K562 (cell line): ENCODE data around the gene ERGIC1. TPM values are rescaled to one million over a fixed set of nuclear protein-coding genes. Genes with fewer than 3 reads are reported as not detected.

Experiments used
- ATAC-seq: fragments of 200-7000 bp; cut with Tn5 transposase; 3 replicates; pipeline ENCODE4 v1.9.1; 2020; ENCODE audit warnings: moderate library complexity
- BruUV-seq: library from RNA; stranded (reverse); fragments of 400-500 nt; replicated peaks from 2 replicates; lab custom pipeline; 2021; lab: Mats Ljungman, UMichigan
- CTCF ChIA-PET: fragments of 300-600 bp; formaldehyde crosslinking; extraction: SDS; loops from one replicate; lab custom pipeline; 2021; ENCODE audit warnings: low intra/inter-chr PET ratio; lab: Yijun Ruan, JAX
- POLR2A ChIA-PET: fragments of 300-600, 350-650 bp; sonication (Branson Sonifier 250); formaldehyde crosslinking; extraction: SDS; loops from one replicate; lab custom pipeline; 2021; ENCODE audit warnings: antibody characterized with exemption, inconsistent platforms; lab: Yijun Ruan, JAX
- DNase-seq, 4 experiments: peaks; one replicate each; pipeline versions ENCODE4 v3.0.0 to v3.0.0-alpha.2; 2011 to 2018; ENCODE audit warnings: low spot score in 3 of 4, mixed read lengths in 3 of 4; ENCODE audit errors: extremely low read depth in 1 of 4
- FAIRE-seq: peaks from 2 replicates; lab custom pipeline; 2011; peaks lifted over from hg19 to GRCh38; lab: Jason Lieb, UNC
- H2AFZ ChIP-seq: 2 replicates; pipeline ENCODE4 v1.6.0; 2011; ENCODE audit warnings: low read depth, low read length, control low read depth, inconsistent platforms
- H3K27ac ChIP-seq: fragments of 200-600 bp; 3 replicates; pipeline ENCODE4 v1.8.0; 2011; ENCODE audit warnings: low read depth, mild to moderate bottlenecking, control low read depth, inconsistent platforms, low read length, moderate library complexity, mixed read lengths; ENCODE audit errors: extremely low read depth
- H3K27me3 ChIP-seq, 2 experiments: fragments of 300-600 bp in 1 of 2; 2 replicates in 1 of 2; 3 replicates in 1 of 2; pipeline versions ENCODE4 v1.6.0 to v1.8.0; 2011; ENCODE audit warnings: inconsistent platforms in 2 of 2, low read length in 2 of 2, mild to moderate bottlenecking in 1 of 2, mixed read lengths in 1 of 2, moderate library complexity in 1 of 2; ENCODE audit not compliant: control insufficient read depth in 2 of 2, insufficient read depth in 2 of 2
- H3K36me3 ChIP-seq: fragments of 300-600 bp; 3 replicates; pipeline ENCODE4 v1.8.0; 2011; ENCODE audit warnings: mild to moderate bottlenecking, low read length, inconsistent platforms; ENCODE audit not compliant: control insufficient read depth, insufficient read depth
- H3K4me1 ChIP-seq, 2 experiments: fragments of 200-600 bp in 1 of 2; replicated peaks in 1 of 2; 2 replicates in 1 of 2; 3 replicates in 1 of 2; pipeline versions ENCODE4 v1.5.1 to v1.8.0; 2011; ENCODE audit warnings: inconsistent platforms in 2 of 2, low read length in 2 of 2, mild to moderate bottlenecking in 1 of 2, mixed read lengths in 1 of 2, moderate library complexity in 1 of 2; ENCODE audit not compliant: control insufficient read depth in 2 of 2, insufficient read depth in 2 of 2
- H3K4me2 ChIP-seq: 2 replicates; pipeline ENCODE4 v1.6.1; 2011; ENCODE audit warnings: low read length, control low read depth, inconsistent platforms, mixed read lengths; ENCODE audit not compliant: insufficient read depth
- H3K4me3 ChIP-seq: fragments of 200-600 bp; sonication (generic), shearing (Covaris generic); 2 replicates; pipeline ENCODE4 v1.5.1; 2016; ENCODE audit warnings: control low read depth, inconsistent platforms
- H3K79me2 ChIP-seq: fragments of 200-600 bp; 3 replicates; pipeline ENCODE4 v1.8.0; 2011; ENCODE audit warnings: low read length, inconsistent platforms; ENCODE audit not compliant: control insufficient read depth, insufficient read depth
- H3K9ac ChIP-seq, 2 experiments: 2 replicates each; pipeline versions ENCODE4 v1.6.0 to v1.6.1; 2011; ENCODE audit warnings: low read depth in 2 of 2, low read length in 2 of 2, control low read depth in 1 of 2, inconsistent platforms in 1 of 2, mild to moderate bottlenecking in 1 of 2, mixed read lengths in 1 of 2; ENCODE audit not compliant: insufficient read depth in 1 of 2
- H3K9me1 ChIP-seq: one replicate; pipeline ENCODE4 v1.6.0; 2011; ENCODE audit warnings: inconsistent platforms, mild to moderate bottlenecking, low read length, moderate library complexity; ENCODE audit not compliant: control insufficient read depth, insufficient read depth
- H3K9me3 ChIP-seq: replicated peaks from 2 replicates; pipeline ENCODE4 v1.5.1; 2011; ENCODE audit warnings: low read depth, low read length, inconsistent platforms; ENCODE audit not compliant: control insufficient read depth, insufficient read depth
- H4K20me1 ChIP-seq: replicated peaks from 2 replicates; pipeline ENCODE4 v1.6.1; 2011; ENCODE audit warnings: low read length, inconsistent platforms, mixed read lengths; ENCODE audit not compliant: control insufficient read depth, insufficient read depth
- CTCF ChIP-seq, 3 experiments: IDR thresholded peaks in 2 of 3; conservative IDR thresholded peaks in 1 of 3; 2 replicates each; pipeline ENCODE4 v1.5.1; 2011 to 2012; ENCODE audit warnings: low read length in 3 of 3, mild to moderate bottlenecking in 3 of 3, control low read depth in 2 of 3, improper control_type of control experiment in 1 of 3, inconsistent platforms in 1 of 3, low read depth in 1 of 3, mixed read lengths in 1 of 3, moderate library complexity in 1 of 3; ENCODE audit not compliant: insufficient read depth in 2 of 3
- ELF2 ChIP-seq: fragments of 250-450 bp; sonication (Bioruptor Pico); IDR thresholded peaks from 2 replicates; pipeline ENCODE4 v1.5.0; 2021; ENCODE audit warnings: mild to moderate bottlenecking
- SP1 ChIP-seq: sonication (generic); formaldehyde crosslinking; IDR thresholded peaks from 2 replicates; pipeline ENCODE4 v1.8.1; 2022; ENCODE audit warnings: mild to moderate bottlenecking, missing genetic modification reagents
- TCF7L2 ChIP-seq: fragments of 150-350 bp; IDR thresholded peaks from 2 replicates; pipeline ENCODE4 v1.6.1; 2016; ENCODE audit warnings: low read depth, mild to moderate bottlenecking, low read length, moderate library complexity
- ZBTB1 ChIP-seq: sonication (generic); formaldehyde crosslinking; IDR thresholded peaks from 2 replicates; pipeline ENCODE4 v1.8.1; 2023; ENCODE audit warnings: missing genetic modification reagents, low read depth, mild to moderate bottlenecking, borderline replicate concordance
- ZBTB40 ChIP-seq, 2 experiments: fragments of 450-650 bp in 1 of 2; sonication (generic) in 1 of 2; formaldehyde crosslinking in 1 of 2; IDR thresholded peaks; 2 replicates each; pipeline versions ENCODE4 v1.7.1 to v1.9.0; 2016 to 2022; ENCODE audit warnings: inconsistent platforms in 1 of 2, mild to moderate bottlenecking in 1 of 2, missing genetic modification reagents in 1 of 2
- ZNF24 ChIP-seq: fragments of 450-650 bp; IDR thresholded peaks from 2 replicates; pipeline ENCODE4 v1.6.1; 2016
- ZNF507 ChIP-seq: conservative IDR thresholded peaks from 2 replicates; pipeline ENCODE4 v1.6.1; 2017; ENCODE audit warnings: missing genetic modification characterization, missing compliant biosample characterization
- WGBS: fragments of 100-300 bp; shearing (Covaris generic); methylation state at CpG from one replicate; pipeline ENCODE4 v1.1.6; 2016; ENCODE audit warnings: low coverage, mixed read lengths; ENCODE audit not compliant: insufficient coverage; ENCODE audit errors: missing lambda C conversion rate; 5-methylcytosine and 5-hydroxymethylcytosine counted together
- in situ Hi-C: fragments of 300-500 bp; cut with MboI; formaldehyde crosslinking; loops from 4 replicates; pipeline ENCODE4 v1.15.0; 2018; ENCODE audit warnings: inconsistent platforms, mixed read lengths
- intact Hi-C: fragments of 100-400 bp; cut with micrococcal nuclease; formaldehyde crosslinking; loops from 2 replicates; pipeline ENCODE4 v1.14.2; 2022
- polyA plus RNA-seq, 8 experiments: library from polyadenylated mRNA; depleted of rRNA in 4 of 8; stranded (reverse) in 5 of 8; unstranded in 3 of 8; fragments of >200 nt; fragmentation: Nextera tagmentation in 2 of 8; fragmentation: Illumina TruSeq in 1 of 8; extraction: Ambion mirVana in 2 of 8; extraction: Trizol in 1 of 8; gene quantifications; 2 replicates each; pipeline versions ENCODE4 v1.2.1 to v1.2.3, GENCODE V29; 2011 to 2014; ENCODE audit warnings: inconsistent platforms in 1 of 8, missing spikeins in 1 of 8
- total RNA-seq, 7 experiments: library from RNA; depleted of rRNA in 6 of 7; stranded (reverse); fragments of >200 nt in 6 of 7; fragmentation: Illumina TruSeq in 2 of 7; extraction: Trizol in 2 of 7; gene quantifications; 2 replicates each; pipeline versions ENCODE4 v1.2.1 to v1.2.3, GENCODE V29; 2011 to 2021; ENCODE audit warnings: low replicate concordance in 1 of 7
- TF ChIP-seq, protein P1 (sequence below): fragments of 450-650 bp; formaldehyde crosslinking; IDR thresholded peaks from 2 replicates; pipeline ENCODE4 v1.4.0; 2020; ENCODE audit warnings: mild to moderate bottlenecking, moderate library complexity

ERGIC1 gene
- total and polyA plus RNA-seq, 9 of the 15 experiments (the other 6 are each of a cell fraction or from before 2014, with no cell fraction given), result 5.5 to 68.4 (median 36.4) TPM

DNA sequence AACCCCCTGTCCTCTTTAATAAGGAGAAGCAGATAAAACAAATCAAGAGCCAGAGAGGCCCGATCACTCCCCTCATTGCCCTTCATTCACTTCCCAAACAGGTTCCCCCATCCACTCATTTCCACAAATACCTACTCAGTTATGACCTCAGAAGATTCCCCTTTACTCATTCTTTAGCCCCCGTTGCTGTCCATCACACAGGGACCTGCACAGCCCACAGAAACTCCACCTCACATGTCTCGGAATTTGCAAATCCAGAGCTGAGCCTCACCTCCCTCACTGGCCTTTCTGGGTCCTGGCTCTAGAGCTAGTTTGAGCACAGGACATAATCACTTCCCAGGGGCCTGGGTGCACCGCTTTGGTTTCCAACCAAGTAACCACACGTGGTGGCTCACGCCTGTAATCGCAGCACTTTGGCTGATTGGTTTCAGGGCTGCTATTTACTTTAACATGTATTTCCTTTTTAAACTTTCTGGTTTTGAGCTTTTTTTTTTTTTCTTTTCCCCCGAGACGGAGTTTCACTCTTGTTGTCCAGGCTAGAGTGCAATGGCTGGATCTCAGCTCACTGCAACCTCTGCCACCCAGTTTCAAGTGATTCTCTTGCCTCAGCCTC, 167.3 kb downstream of the ERGIC1 start:
- H3K27me3 ChIP-seq, result no peaks in the 10 kb centered on the region
- no peak overlapping the region for H2AFZ ChIP-seq
- H3K4me3 ChIP-seq, result no peak overlapping the region
- intact Hi-C loops, result no loop called here
- H3K36me3 ChIP-seq, result peaks cover 47% of the 10 kb centered on the region; the same call in 2 of the 3 replicates
- H3K4me1 ChIP-seq, result peaks cover 2 to 3% of the 10 kb centered on the region in 2 experiments; a peak in 3 of 5 replicates
- WGBS, result 84% methylated on average over 9 of the region's 9 CpGs
- FAIRE-seq (no peak), ATAC-seq (no peak), DNase-seq (no peak)
- ChIA-PET POLR2A (interaction anchor here (0.6 to 1.1 kb wide), 3 partner anchors 10 to 24 kb away, joined by 3 to 4 read pairs (median 3); no protein-coding TSS in a partner anchor), CTCF (no interaction called here)
- no peak overlapping the region for H3K9ac ChIP-seq
- no peak overlapping the region for H3K4me2 ChIP-seq
- in situ Hi-C loops, result no loop called here
- no peaks in the 10 kb centered on the region for H3K9me1 ChIP-seq
- peaks cover 22% of the 10 kb centered on the region for H4K20me1 ChIP-seq
- H3K27ac ChIP-seq, result no peak overlapping the region
- no peaks in the 10 kb centered on the region for H3K9me3 ChIP-seq
- peaks cover 77% of the 10 kb centered on the region for H3K79me2 ChIP-seq
- BruUV-seq, result no TSS peak
- no peak for TF ChIP-seq ZNF24
- TF ChIP-seq, protein P1, sequence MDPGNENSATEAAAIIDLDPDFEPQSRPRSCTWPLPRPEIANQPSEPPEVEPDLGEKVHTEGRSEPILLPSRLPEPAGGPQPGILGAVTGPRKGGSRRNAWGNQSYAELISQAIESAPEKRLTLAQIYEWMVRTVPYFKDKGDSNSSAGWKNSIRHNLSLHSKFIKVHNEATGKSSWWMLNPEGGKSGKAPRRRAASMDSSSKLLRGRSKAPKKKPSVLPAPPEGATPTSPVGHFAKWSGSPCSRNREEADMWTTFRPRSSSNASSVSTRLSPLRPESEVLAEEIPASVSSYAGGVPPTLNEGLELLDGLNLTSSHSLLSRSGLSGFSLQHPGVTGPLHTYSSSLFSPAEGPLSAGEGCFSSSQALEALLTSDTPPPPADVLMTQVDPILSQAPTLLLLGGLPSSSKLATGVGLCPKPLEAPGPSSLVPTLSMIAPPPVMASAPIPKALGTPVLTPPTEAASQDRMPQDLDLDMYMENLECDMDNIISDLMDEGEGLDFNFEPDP (CRISPR knock-in tag), result no peak
- TF ChIP-seq ZBTB40 (IDR thresholded peaks at IDR 0.05), result no peak
- TF ChIP-seq ZBTB40 (CRISPR knock-in tag; IDR thresholded peaks at IDR 0.05), result no peak
- TF ChIP-seq ELF2 (CRISPR knock-in tag), result no peak
- no peak for TF ChIP-seq ZNF507 (tag)
- no peak for TF ChIP-seq ZBTB1 (CRISPR knock-in tag)
- TF ChIP-seq SP1 (CRISPR knock-in tag), result no peak
- no peak for TF ChIP-seq CTCF (IDR thresholded peaks at IDR 0.05 in 2 of 3, conservative IDR thresholded peaks at IDR 0.05 in 1 of 3; ENCODE audit: insufficient read depth in 2 of 3, low read depth in 1 of 3, low read length in 3 of 3)
- TF ChIP-seq TCF7L2, result no peak
